DMS153 (cell line): ENCODE results near the gene CABP7.

Experiments
- DNase-seq: peaks from one replicate; lab custom pipeline; 2025; lab: John Stamatoyannopoulos, UW

Gene CABP7

GRCh38 chr22:29773233-29773632 lies 53.4 kb downstream of the CABP7 start:
- no peak for DNase-seq

- DNase-seq = no peak
Observed at GRCh38 chr22:29780220-29780619, 60.4 kb downstream of the CABP7 start.

GRCh38 chr22:29780748-29781676 lies 61.2 kb downstream of the CABP7 start:
- DNase-seq = no peak
